ENCODE measurements around the gene CHMP1A. TPM values are rescaled to one million over a fixed set of nuclear protein-coding genes. Genes with fewer than 3 reads are reported as not detected.

Gene CHMP1A
- polyA plus RNA-seq, 1 donor, result 77.1 TPM

DNA sequence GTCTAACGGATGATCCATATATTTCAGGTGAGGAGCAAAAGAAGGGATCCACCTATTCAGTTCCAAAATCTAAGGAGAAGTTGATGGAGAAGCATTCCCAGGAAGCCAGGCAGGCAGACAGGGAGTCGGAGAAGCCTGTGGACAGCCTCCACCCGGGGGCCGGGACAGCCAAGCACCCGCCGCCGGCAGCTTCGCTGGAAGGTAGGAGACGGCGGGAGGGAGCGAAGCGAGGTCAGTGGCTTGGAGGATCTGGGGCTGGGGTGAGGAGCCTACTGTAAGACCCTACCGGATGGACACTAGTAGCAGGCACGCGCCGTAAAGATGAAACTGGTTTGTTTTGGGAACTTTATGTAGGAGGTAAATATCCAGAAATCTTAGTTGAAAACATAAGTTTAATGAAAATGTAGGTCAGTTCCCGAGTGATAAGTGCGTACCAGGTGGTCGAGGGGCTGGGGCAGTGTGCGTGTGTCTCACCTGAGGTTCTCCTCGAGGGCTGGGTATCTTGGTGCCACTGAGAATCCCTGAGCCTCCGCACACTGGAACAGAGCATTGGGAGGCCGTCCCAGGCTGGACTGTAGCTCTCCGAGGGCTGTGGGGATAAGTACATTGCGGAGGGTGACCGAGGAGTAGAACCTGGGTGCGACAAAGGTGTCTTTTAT, 842 bp upstream of the CHMP1A start:
- 0% methylated on average over 3 of the region's 27 CpGs for WGBS (ENCODE audit: insufficient coverage, low lambda C conversion rate)
- DNase-seq, result no peak

DNA sequence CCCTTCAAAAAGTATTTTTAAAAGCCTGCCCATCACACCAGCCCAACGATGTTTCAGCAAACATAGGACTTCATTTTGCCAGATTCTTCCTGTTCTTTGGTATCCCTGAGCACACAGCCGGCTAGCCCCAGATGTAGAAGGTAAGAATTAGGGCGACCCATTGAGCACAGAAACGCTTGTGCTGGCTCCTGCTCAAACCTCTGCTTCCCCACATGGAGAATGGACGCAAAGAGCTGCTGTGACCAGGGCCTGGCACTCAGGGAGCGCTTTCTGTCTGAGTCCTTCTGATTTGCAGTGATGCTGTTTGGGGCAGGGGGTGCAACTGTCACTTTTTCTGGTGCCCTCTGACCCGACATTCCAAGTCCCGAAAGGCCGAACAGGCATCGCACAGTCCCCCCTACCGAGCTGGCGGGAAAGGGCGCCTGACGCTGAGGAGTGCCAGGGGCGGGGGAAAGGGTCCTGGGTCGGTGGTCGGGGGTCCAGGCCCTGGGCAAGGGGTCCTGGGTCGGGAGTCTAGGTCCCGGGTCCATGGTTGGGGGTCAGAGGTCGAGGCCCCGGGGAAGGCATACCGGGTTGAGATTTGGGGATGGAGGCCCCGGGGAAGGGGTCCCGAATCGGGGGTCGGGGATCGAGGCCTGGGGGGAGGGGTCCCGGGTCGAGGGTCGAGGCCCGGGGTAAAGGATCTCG, 930 bp downstream of the CHMP1A start:
- Histone ChIP-seq H3K27ac (ENCODE audit: low read length) (no peak overlapping the region), H3K36me3 (ENCODE audit: control insufficient read depth, insufficient read depth, low read length) (peaks cover 29% of the 10 kb centered on the region), H3K4me3 (ENCODE audit: low read length) (peak overlapping the region; percentile 97), H3K4me1 (ENCODE audit: control insufficient read depth, insufficient read depth, low read length) (peaks cover 17% of the 10 kb centered on the region), H3K9me3 (ENCODE audit: control insufficient read depth, low read depth, low read length) (no peaks in the 10 kb centered on the region), H3K27me3 (ENCODE audit: control insufficient read depth, insufficient read depth, low read length) (no peaks in the 10 kb centered on the region)
- WGBS (ENCODE audit: insufficient coverage, low lambda C conversion rate), result no CpG with 5 or more reads among the region's 32 CpGs
- DNase-seq, result no peak

More for the DNA sequence above, 842 bp upstream of the CHMP1A start:
- peak overlapping the region; percentile 62 for H3K27ac ChIP-seq (ENCODE audit: low read length)
- H3K4me3 ChIP-seq (ENCODE audit: low read length), result peak overlapping the region; percentile 97
- H3K36me3 ChIP-seq (ENCODE audit: control insufficient read depth, insufficient read depth, low read length), result peaks cover 34% of the 10 kb centered on the region
- H3K4me1 ChIP-seq (ENCODE audit: control insufficient read depth, insufficient read depth, low read length), result peaks cover 17% of the 10 kb centered on the region
- H3K27me3 ChIP-seq (ENCODE audit: control insufficient read depth, insufficient read depth, low read length), result no peaks in the 10 kb centered on the region
- H3K9me3 ChIP-seq (ENCODE audit: control insufficient read depth, low read depth, low read length), result no peaks in the 10 kb centered on the region

DNA sequence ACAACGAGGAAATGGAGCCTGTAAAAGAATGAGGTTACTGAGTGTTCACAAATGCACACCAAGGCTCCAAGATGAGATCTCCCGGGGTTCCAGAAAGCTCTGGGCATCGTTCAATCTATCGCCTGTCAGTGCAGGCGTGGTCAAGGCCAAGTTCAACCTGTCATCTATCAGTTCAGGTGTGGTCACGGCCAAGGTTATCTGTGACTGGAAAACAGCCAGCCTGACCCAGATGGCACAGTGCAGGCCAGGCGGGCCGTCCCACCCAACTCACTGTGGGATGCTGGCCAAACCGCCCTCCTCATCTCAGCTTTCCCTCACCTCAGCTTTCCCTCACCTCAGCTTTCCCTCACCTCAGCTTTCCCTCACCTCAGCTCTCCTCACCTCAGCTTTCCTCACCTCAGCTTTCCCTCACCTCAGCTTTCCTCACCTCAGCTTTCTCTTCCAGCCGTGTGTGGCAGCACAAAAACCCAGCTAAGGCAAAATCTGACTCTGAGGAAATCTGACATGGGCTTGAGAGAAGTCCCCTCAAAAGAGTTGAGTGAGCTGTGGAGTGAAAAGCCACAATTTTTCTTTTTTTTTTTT, 2.4 kb downstream of the CHMP1A start:
- Histone ChIP-seq H3K27me3 (ENCODE audit: control insufficient read depth, insufficient read depth, low read length) (no peaks in the 10 kb centered on the region), H3K27ac (ENCODE audit: low read length) (no peak overlapping the region), H3K4me3 (ENCODE audit: low read length) (no peak overlapping the region), H3K4me1 (ENCODE audit: control insufficient read depth, insufficient read depth, low read length) (peaks cover 17% of the 10 kb centered on the region), H3K9me3 (ENCODE audit: control insufficient read depth, low read depth, low read length) (no peaks in the 10 kb centered on the region), H3K36me3 (ENCODE audit: control insufficient read depth, insufficient read depth, low read length) (peaks cover 27% of the 10 kb centered on the region)
- 76% methylated on average over 3 of the region's 10 CpGs for whole genome bisulfite sequencing (ENCODE audit: insufficient coverage, low lambda C conversion rate)
- DNase-seq, result no peak

DNA sequence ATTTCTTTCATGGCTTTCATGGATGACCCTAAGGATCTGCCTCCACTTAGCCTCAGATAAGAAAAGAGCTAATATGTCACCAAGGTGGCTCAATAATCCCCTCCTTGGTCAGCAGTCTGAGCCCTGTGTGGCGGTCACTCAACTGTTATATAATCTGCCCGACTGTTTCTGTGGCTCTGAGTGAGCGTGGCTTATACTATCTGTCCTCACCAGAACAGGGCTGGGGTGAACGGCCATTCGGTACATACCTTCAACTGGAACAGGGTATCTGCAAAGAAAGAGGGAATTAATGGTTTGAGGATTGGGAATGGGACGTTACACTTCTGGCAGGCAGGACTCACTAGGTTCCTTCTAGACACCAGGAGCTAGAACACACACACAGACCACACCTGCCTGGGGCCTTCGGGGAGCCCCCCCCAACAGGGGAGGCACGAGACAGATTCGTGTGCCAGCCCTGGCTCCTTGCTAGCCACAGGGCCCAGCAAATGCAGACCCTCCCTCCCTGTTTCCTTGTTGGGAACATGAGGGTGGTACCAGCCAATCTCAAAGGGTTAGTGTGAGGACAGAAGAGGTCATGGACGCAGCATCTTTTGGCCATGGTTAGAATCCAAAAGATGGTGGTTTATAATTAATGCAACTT, 3.7 kb downstream of the CHMP1A start:
- no peak overlapping the region for H3K27ac ChIP-seq (ENCODE audit: low read length)
- H3K9me3 ChIP-seq (ENCODE audit: control insufficient read depth, low read depth, low read length), result no peaks in the 10 kb centered on the region
- peaks cover 28% of the 10 kb centered on the region for H3K36me3 ChIP-seq (ENCODE audit: control insufficient read depth, insufficient read depth, low read length)
- H3K27me3 ChIP-seq (ENCODE audit: control insufficient read depth, insufficient read depth, low read length), result no peaks in the 10 kb centered on the region
- WGBS (ENCODE audit: insufficient coverage, low lambda C conversion rate), result no CpG with 5 or more reads among the region's 10 CpGs
- no peak for DNase-seq
- H3K4me3 ChIP-seq (ENCODE audit: low read length), result no peak overlapping the region
- peaks cover 13% of the 10 kb centered on the region for H3K4me1 ChIP-seq (ENCODE audit: control insufficient read depth, insufficient read depth, low read length)

DNA sequence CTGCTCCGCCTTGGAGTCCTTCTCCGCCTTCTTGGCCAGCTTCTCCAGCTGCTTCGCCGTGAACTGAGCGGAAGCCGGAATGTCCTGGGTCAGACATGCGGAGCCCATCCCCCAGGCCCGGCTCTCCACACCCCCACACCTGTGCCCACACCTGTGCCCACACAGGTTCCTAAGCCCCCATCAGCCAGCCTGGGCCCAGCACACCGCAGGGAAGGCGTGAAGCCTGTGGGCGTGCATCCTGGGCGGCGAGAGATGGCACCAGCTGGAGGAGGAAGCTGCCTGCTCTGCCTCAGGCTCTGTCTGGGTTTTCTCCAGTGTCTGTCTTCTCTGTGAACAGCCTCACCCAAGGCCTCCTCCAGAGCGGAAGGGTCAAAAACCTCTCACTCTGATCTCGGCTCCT, 5.9 kb downstream of the CHMP1A start:
- H3K4me1 ChIP-seq (ENCODE audit: control insufficient read depth, insufficient read depth, low read length), result peaks cover 4% of the 10 kb centered on the region
- no CpG with 5 or more reads among the region's 15 CpGs for WGBS (ENCODE audit: insufficient coverage, low lambda C conversion rate)
- H3K4me3 ChIP-seq (ENCODE audit: low read length), result no peak overlapping the region
- H3K36me3 ChIP-seq (ENCODE audit: control insufficient read depth, insufficient read depth, low read length), result peaks cover 36% of the 10 kb centered on the region
- peaks cover 3% of the 10 kb centered on the region for H3K9me3 ChIP-seq (ENCODE audit: control insufficient read depth, low read depth, low read length)
- no peaks in the 10 kb centered on the region for H3K27me3 ChIP-seq (ENCODE audit: control insufficient read depth, insufficient read depth, low read length)
- no peak overlapping the region for H3K27ac ChIP-seq (ENCODE audit: low read length)
- DNase-seq, result no peak

DNA sequence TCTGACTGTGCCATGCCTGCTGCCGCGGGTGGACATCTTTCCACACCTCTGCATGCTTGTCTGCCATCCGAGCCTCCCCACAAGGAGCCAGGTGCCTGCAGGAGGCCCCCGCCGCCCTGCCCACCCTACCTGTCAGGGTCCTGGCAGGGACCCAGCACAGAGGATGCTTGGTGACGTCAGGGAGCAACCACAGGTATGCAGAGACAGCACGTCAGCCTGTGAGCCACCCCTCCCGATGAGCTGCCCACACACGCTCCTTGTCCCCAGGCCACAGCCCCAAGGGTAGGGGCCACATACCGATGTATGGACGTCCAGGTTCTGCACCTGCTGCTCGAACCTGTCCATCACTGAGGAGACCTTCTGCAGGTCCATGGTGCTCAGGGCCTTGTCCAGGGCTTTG, 10.6 kb downstream of the CHMP1A start:
- DNase-seq, result no peak
- Histone ChIP-seq H3K36me3 (ENCODE audit: control insufficient read depth, insufficient read depth, low read length) (peaks cover 53% of the 10 kb centered on the region), H3K4me3 (ENCODE audit: low read length) (no peak overlapping the region), H3K27ac (ENCODE audit: low read length) (no peak overlapping the region), H3K4me1 (ENCODE audit: control insufficient read depth, insufficient read depth, low read length) (no peaks in the 10 kb centered on the region), H3K9me3 (ENCODE audit: control insufficient read depth, low read depth, low read length) (peaks cover 6% of the 10 kb centered on the region), H3K27me3 (ENCODE audit: control insufficient read depth, insufficient read depth, low read length) (no peaks in the 10 kb centered on the region)
- WGBS (ENCODE audit: insufficient coverage, low lambda C conversion rate), result no CpG with 5 or more reads among the region's 12 CpGs

DNA sequence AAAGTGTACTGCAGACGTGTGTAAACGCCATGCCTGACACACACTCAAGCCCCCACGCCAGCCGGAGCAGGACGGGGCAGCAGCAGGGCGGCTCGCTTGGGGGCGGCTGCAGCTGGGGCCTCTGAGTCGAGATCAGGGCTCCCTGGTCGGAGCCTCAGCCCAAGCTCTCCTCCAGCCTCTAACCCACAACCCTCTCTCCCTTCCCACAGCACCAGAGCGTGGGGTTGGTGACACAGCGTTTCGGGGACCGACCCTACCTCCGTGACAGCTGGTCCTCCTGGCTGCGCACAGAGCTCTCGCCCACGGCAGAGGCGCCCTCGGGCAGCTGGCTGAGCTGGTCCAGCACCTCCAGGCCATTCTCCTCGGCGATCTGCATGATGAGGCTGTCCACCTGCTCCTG, 11.2 kb downstream of the CHMP1A start:
- WGBS (ENCODE audit: insufficient coverage, low lambda C conversion rate), result no CpG with 5 or more reads among the region's 22 CpGs
- Histone ChIP-seq H3K27me3 (ENCODE audit: control insufficient read depth, insufficient read depth, low read length) (no peaks in the 10 kb centered on the region), H3K36me3 (ENCODE audit: control insufficient read depth, insufficient read depth, low read length) (peaks cover 48% of the 10 kb centered on the region)

DNA sequence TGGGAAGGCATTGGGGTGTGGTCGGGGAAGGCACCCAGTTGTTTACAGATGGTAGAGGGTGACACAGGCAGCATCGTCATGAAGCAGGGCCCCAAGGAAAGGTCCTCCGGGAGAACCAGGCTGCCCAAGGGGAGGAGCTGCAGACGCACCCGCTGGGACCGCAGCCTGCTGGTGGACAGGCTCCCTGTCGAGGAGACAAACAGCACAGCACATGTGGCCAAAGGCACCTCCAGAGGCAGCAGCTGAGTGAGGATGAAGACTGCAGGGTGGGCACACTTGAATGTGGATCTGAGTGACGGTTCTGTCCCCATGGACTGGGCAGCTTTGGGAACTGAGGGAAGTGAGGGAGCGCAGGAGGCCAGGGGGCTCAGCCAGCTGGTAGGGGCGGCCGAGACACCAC, 12.4 kb downstream of the CHMP1A start:
- Histone ChIP-seq H3K9me3 (ENCODE audit: control insufficient read depth, low read depth, low read length) (peaks cover 6% of the 10 kb centered on the region), H3K4me1 (ENCODE audit: control insufficient read depth, insufficient read depth, low read length) (no peaks in the 10 kb centered on the region), H3K36me3 (ENCODE audit: control insufficient read depth, insufficient read depth, low read length) (peaks cover 40% of the 10 kb centered on the region), H3K27me3 (ENCODE audit: control insufficient read depth, insufficient read depth, low read length) (no peaks in the 10 kb centered on the region), H3K4me3 (ENCODE audit: low read length) (no peak overlapping the region), H3K27ac (ENCODE audit: low read length) (no peak overlapping the region)
- no peak for DNase-seq
- WGBS (ENCODE audit: insufficient coverage, low lambda C conversion rate), result no CpG with 5 or more reads among the region's 11 CpGs

More for the DNA sequence above, 11.2 kb downstream of the CHMP1A start:
- no peak for DNase-seq
- Histone ChIP-seq H3K4me3 (ENCODE audit: low read length) (no peak overlapping the region), H3K4me1 (ENCODE audit: control insufficient read depth, insufficient read depth, low read length) (no peaks in the 10 kb centered on the region), H3K27ac (ENCODE audit: low read length) (no peak overlapping the region), H3K9me3 (ENCODE audit: control insufficient read depth, low read depth, low read length) (peaks cover 6% of the 10 kb centered on the region)

DNA sequence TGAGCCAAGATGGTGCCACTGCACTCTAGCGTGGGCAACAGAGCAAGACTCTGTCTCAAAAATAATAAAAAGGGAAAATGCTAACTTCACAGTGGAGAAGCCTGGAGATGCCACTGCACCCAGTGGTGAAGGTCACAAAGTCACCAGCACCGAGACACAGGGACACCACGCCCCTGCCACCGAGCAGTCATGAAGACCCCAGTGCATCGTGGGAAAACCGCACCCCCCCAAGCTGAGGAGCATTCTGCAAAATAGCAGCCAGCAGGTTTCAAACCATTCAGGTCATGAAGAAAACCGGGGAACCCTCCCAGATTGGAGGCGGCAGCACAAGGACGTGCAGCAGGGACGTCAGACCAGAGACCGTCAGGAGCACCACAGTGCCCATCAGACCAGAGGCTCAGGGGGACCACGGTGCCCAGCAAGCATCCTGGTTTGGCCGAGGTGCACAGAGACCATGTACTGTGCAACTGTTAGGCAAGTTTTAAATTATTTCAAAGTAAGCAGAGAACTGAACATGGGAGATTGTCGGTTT, 13.7 kb downstream of the CHMP1A start:
- Histone ChIP-seq H3K9me3 (ENCODE audit: control insufficient read depth, low read depth, low read length) (peaks cover 6% of the 10 kb centered on the region), H3K4me1 (ENCODE audit: control insufficient read depth, insufficient read depth, low read length) (no peaks in the 10 kb centered on the region), H3K4me3 (ENCODE audit: low read length) (no peak overlapping the region), H3K36me3 (ENCODE audit: control insufficient read depth, insufficient read depth, low read length) (peaks cover 35% of the 10 kb centered on the region), H3K27me3 (ENCODE audit: control insufficient read depth, insufficient read depth, low read length) (no peaks in the 10 kb centered on the region), H3K27ac (ENCODE audit: low read length) (no peak overlapping the region)
- WGBS (ENCODE audit: insufficient coverage, low lambda C conversion rate), result no CpG with 5 or more reads among the region's 14 CpGs
- no peak for DNase-seq

DNA sequence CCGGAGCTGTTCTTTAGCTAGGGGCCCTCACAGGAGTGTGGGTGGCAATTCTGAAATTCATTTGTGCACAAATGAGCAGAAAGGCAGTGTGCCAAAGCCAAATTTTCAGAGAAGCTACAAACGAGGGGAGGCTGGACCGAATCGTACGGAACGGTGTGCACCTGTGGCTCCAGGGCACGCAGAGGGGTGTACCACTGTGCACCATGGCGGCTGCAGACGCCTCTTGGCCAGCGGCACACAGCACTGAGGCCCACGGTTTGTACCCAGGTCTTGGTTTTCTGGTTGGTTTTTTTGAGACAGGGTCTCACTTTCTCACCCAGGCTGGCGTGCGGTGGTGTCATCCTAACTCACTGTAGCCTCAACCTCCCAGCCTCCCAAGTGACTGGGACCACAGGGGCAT, 14.9 kb downstream of the CHMP1A start:
- H3K9me3 ChIP-seq (ENCODE audit: control insufficient read depth, low read depth, low read length), result peaks cover 4% of the 10 kb centered on the region
- no peak overlapping the region for H3K27ac ChIP-seq (ENCODE audit: low read length)
- H3K4me3 ChIP-seq (ENCODE audit: low read length), result no peak overlapping the region
- no CpG with 5 or more reads among the region's 13 CpGs for WGBS (ENCODE audit: insufficient coverage, low lambda C conversion rate)
- no peak for DNase-seq
- no peaks in the 10 kb centered on the region for H3K4me1 ChIP-seq (ENCODE audit: control insufficient read depth, insufficient read depth, low read length)
- no peaks in the 10 kb centered on the region for H3K27me3 ChIP-seq (ENCODE audit: control insufficient read depth, insufficient read depth, low read length)
- peaks cover 43% of the 10 kb centered on the region for H3K36me3 ChIP-seq (ENCODE audit: control insufficient read depth, insufficient read depth, low read length)

Measured in large intestine (tissue), 3 donors.